OCI-LY7 (cell line): ENCODE results near the gene ATP1A2. TPM values are rescaled to one million over a fixed set of nuclear protein-coding genes. Genes with fewer than 3 reads are reported as not detected.

Experiments used
- BruUV-seq: library from RNA; stranded (reverse); fragments of 400-500 nt; replicated peaks from 2 replicates; lab custom pipeline; 2021; lab: Mats Ljungman, UMichigan
- CTCF ChIA-PET: fragments of 300-600 bp; sonication (Branson Sonifier 250); formaldehyde crosslinking; loops from one replicate; lab custom pipeline; 2022; ENCODE audit warnings: antibody characterized with exemption; ENCODE audit not compliant: unreplicated experiment; lab: Charles Lee
- POLR2A ChIA-PET: fragments of 300-600 bp; sonication (Branson Sonifier 250); formaldehyde crosslinking; loops from one replicate; lab custom pipeline; 2022; ENCODE audit warnings: antibody characterized with exemption; lab: Charles Lee
- DNase-seq: peaks from one replicate; pipeline ENCODE4 v3.0.0-alpha.2; 2015; ENCODE audit warnings: low spot score
- H2AFZ ChIP-seq: fragments of 200-600 bp; sonication (generic), shearing (Covaris generic); 2 replicates; pipeline ENCODE4 v1.6.1; 2014; ENCODE audit warnings: mild to moderate bottlenecking, antibody characterized with exemption, low read length, moderate library complexity
- H3K27ac ChIP-seq: fragments of 200-600 bp; sonication (generic); 2 replicates; pipeline ENCODE4 v1.5.1; 2014; ENCODE audit warnings: mixed run types, low read depth, mild to moderate bottlenecking, moderate library complexity, low read length, inconsistent platforms; ENCODE audit not compliant: poor library complexity, severe bottlenecking
- H3K36me3 ChIP-seq: fragments of 200-600 bp; sonication (generic); 2 replicates; pipeline ENCODE4 v1.6.1; 2014; ENCODE audit warnings: mild to moderate bottlenecking, antibody characterized with exemption, low read length, moderate library complexity, mixed read lengths; ENCODE audit not compliant: insufficient read depth
- H3K4me1 ChIP-seq: fragments of 200-600 bp; sonication (generic); 2 replicates; pipeline ENCODE4 v1.5.1; 2014; ENCODE audit warnings: mild to moderate bottlenecking, low read length; ENCODE audit not compliant: insufficient read depth, poor library complexity, severe bottlenecking
- H3K4me2 ChIP-seq: fragments of 200-600 bp; sonication (generic); 2 replicates; pipeline ENCODE4 v1.6.1; 2014; ENCODE audit warnings: mild to moderate bottlenecking, low read length
- H3K4me3 ChIP-seq: fragments of 200-600 bp; sonication (generic); 2 replicates; pipeline ENCODE4 v1.5.1; 2014; ENCODE audit warnings: mild to moderate bottlenecking, low read depth, low read length; ENCODE audit not compliant: poor library complexity, severe bottlenecking
- H3K79me2 ChIP-seq: fragments of 200-600 bp; sonication (generic); 2 replicates; pipeline ENCODE4 v1.6.1; 2016; ENCODE audit warnings: low read depth, mild to moderate bottlenecking, low read length, moderate library complexity, mixed read lengths; ENCODE audit not compliant: insufficient read depth
- H3K9me2 ChIP-seq: fragments of 200-600 bp; sonication (generic); 2 replicates; pipeline ENCODE4 v1.6.1; 2016; ENCODE audit warnings: mild to moderate bottlenecking, low read length, mixed read lengths; ENCODE audit not compliant: insufficient read depth
- H3K9me3 ChIP-seq: fragments of 200-600 bp; sonication (generic); 2 replicates; pipeline ENCODE4 v1.6.1; 2014; ENCODE audit warnings: mild to moderate bottlenecking, mixed run types, low read length, mixed read lengths
- H4K20me1 ChIP-seq: fragments of 200-600 bp; sonication (generic); 2 replicates; pipeline ENCODE4 v1.6.1; 2014; ENCODE audit warnings: mild to moderate bottlenecking, antibody characterized with exemption, low read length, moderate library complexity, mixed read lengths; ENCODE audit not compliant: insufficient read depth
- EZH2phosphoT487 ChIP-seq: fragments of 200-600 bp; sonication (generic); IDR thresholded peaks from 2 replicates; pipeline ENCODE4 v1.6.1; 2018; ENCODE audit warnings: low read depth, borderline replicate concordance, mild to moderate bottlenecking, mixed run types, antibody characterized with exemption, low read length, moderate library complexity, mixed read lengths
- intact Hi-C: fragments of 100-400 bp; cut with micrococcal nuclease; formaldehyde crosslinking; loops from one replicate; pipeline ENCODE4 v1.10.0; 2022; ENCODE audit not compliant: unreplicated experiment
- total RNA-seq, 2 experiments: library from RNA; depleted of rRNA in 1 of 2; stranded (reverse); fragments of >200 nt in 1 of 2; shearing (Covaris generic) in 1 of 2; gene quantifications; 2 replicates each; pipeline ENCODE4 v1.2.3, GENCODE V29; 2014 to 2022
- TF ChIP-seq, protein P1 (sequence below): fragments of 200-600 bp; sonication (generic); conservative IDR thresholded peaks from 2 replicates; pipeline ENCODE4 v1.5.1; 2014; ENCODE audit warnings: mild to moderate bottlenecking, antibody characterized with exemption, low read length, moderate library complexity, mixed read lengths

Gene ATP1A2
- total RNA-seq, 2 experiments from 2014 or later = not detected

DNA sequence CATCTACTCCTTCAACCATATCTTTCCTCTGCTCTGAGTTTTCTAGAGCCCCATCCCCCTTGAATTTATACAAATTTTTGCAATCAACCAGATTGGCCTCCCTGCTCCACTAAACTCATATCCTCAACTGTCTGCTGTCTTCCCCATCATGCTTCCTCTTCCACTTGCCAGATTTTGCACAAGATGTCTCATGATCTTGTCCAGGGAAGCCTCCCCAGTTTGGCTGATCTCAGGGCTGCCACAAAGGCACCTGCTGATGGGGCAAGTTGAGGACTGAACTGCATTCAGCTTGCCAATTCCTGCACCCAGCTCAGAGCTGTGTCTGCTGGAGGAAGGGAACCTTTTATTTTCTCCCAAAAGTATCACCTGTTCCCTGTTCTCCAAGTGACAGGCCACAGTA lies 38.1 kb upstream of the ATP1A2 start:
- no peak overlapping the region for H3K4me3 ChIP-seq
- no peaks in the 10 kb centered on the region for H4K20me1 ChIP-seq
- intact Hi-C loops = loop anchor here (5.0 kb wide), 1 partner anchor 45 kb away; the partner anchor contains the start of gene PIGM
- H3K9me3 ChIP-seq = no peaks in the 10 kb centered on the region
- no peak for TF ChIP-seq EZH2phosphoT487
- TF ChIP-seq, protein P1, sequence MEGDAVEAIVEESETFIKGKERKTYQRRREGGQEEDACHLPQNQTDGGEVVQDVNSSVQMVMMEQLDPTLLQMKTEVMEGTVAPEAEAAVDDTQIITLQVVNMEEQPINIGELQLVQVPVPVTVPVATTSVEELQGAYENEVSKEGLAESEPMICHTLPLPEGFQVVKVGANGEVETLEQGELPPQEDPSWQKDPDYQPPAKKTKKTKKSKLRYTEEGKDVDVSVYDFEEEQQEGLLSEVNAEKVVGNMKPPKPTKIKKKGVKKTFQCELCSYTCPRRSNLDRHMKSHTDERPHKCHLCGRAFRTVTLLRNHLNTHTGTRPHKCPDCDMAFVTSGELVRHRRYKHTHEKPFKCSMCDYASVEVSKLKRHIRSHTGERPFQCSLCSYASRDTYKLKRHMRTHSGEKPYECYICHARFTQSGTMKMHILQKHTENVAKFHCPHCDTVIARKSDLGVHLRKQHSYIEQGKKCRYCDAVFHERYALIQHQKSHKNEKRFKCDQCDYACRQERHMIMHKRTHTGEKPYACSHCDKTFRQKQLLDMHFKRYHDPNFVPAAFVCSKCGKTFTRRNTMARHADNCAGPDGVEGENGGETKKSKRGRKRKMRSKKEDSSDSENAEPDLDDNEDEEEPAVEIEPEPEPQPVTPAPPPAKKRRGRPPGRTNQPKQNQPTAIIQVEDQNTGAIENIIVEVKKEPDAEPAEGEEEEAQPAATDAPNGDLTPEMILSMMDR = no peak
- H3K36me3 ChIP-seq = no peaks in the 10 kb centered on the region
- no peak overlapping the region for H3K4me2 ChIP-seq
- DNase-seq = no peak
- POLR2A ChIA-PET = interaction anchor here (0.5 to 2.5 kb wide), 4 partner anchors 11 to 187 kb away, joined by 3 to 7 read pairs (median 4); partner anchors contain the start of gene IGSF8
- no peak overlapping the region for H2AFZ ChIP-seq
- H3K4me1 ChIP-seq = no peaks in the 10 kb centered on the region
- H3K27ac ChIP-seq = no peak overlapping the region
- BruUV-seq = no TSS peak
- CTCF ChIA-PET = interaction anchor here (1.8 to 3.4 kb wide), 3 partner anchors 10 to 31 kb away, joined by 5 to 19 read pairs (median 9); no protein-coding TSS in a partner anchor
- H3K9me2 ChIP-seq = no peaks in the 10 kb centered on the region
- no peaks in the 10 kb centered on the region for H3K79me2 ChIP-seq

DNA sequence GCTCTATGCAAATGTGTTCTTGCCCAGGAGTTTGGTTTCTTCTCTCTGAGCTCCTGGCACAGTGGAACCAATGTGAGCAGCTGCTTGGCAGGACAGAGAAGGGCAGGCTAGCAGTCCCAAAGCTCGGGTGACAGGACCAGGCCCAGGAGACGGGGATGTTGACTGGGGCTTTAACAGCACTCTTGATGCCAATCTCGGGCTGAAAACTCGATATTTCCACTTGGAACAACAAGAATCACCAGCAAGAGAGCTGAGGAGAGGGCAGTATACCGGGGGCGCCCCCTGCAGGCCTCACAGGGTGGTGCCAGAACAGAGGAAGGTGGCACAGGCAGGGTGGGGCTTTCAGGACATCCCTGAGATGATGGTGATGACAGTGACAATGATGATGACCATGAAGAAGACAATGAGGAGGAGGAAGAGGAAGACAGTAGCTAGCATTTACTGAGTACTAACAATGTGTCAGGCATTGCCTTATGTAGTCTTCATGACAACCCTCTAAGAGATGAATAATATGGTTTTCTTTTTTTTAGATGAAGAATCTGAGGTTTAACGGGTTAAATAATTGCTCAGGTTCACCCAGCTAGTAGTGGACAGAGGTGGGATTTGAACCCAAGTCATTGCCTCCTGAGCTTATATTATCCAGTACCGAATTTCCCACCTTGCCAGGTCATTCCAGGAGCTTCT lies 36.9 kb upstream of the ATP1A2 start:
- H3K27ac ChIP-seq = no peak overlapping the region
- no peak overlapping the region for H3K4me3 ChIP-seq
- no peaks in the 10 kb centered on the region for H3K4me1 ChIP-seq
- POLR2A ChIA-PET = interaction anchor here (1.2 to 2.5 kb wide), 2 partner anchors 20 to 27 kb away, joined by 3 to 7 read pairs; partner anchors contain the start of gene IGSF8
- no peaks in the 10 kb centered on the region for H4K20me1 ChIP-seq
- CTCF ChIA-PET = interaction anchor here (0.5 to 3.4 kb wide), 7 partner anchors 8 to 75 kb away, joined by 3 to 19 read pairs (median 6); partner anchors contain the start of gene KCNJ10
- H3K36me3 ChIP-seq = no peaks in the 10 kb centered on the region
- H3K9me3 ChIP-seq = no peaks in the 10 kb centered on the region
- no peaks in the 10 kb centered on the region for H3K9me2 ChIP-seq
- no peak overlapping the region for H2AFZ ChIP-seq
- TF ChIP-seq, protein P1 = peak; percentile 97
- TF ChIP-seq EZH2phosphoT487 = no peak
- BruUV-seq = no TSS peak
- intact Hi-C loops = loop anchor here (1.0 to 5.0 kb wide), 3 partner anchors 31 to 142 kb away; partner anchors contain the start of gene PIGM
- no peaks in the 10 kb centered on the region for H3K79me2 ChIP-seq
- H3K4me2 ChIP-seq = no peak overlapping the region
- DNase-seq = peak; percentile 56
